GM12892 (cell line): Measurements from ENCODE around the gene ZNF519.
"Not testable (repeated sequence)": the region's sequence is repeated elsewhere in the genome, so short reads cannot be mapped to it uniquely, and the experiment has no call there.

Experiments used
- POLR2A ChIP-seq: IDR thresholded peaks from 2 replicates; pipeline ENCODE4 v1.6.1; 2011; ENCODE audit warnings: low read depth, low read length, control low read depth
- POLR2AphosphoS5 ChIP-seq: IDR thresholded peaks from 2 replicates; pipeline ENCODE4 v1.6.1; 2011; ENCODE audit warnings: low read depth, low read length, control low read depth

- TF ChIP-seq POLR2A, POLR2AphosphoS5: not testable (repeated sequence)
These were observed 41.9 kb upstream of the ZNF519 start for GRCh38 chr18:14174002-14174705.
